ENCODE measurements around the gene LAMC3.

The LAMC3 gene

GRCh38 chr9:130986356-130986965 is 22.5 kb upstream of the LAMC3 start:
- H3K27ac ChIP-seq (ENCODE audit: low read depth, low read length), result no peak overlapping the region
- peaks cover 0 to 10% of the 10 kb centered on the region in 2 donors for H3K27me3 ChIP-seq (ENCODE audit: control insufficient read depth in 1 of 2, insufficient read depth in 2 of 2, low read length in 2 of 2)
- H3K4me3 ChIP-seq (ENCODE audit: low read depth in 1 of 2, low read length in 2 of 2), result no peak overlapping the region

GRCh38 chr9:130987054-130987453 is 21.9 kb upstream of the LAMC3 start:
- H3K9ac ChIP-seq (ENCODE audit: low read depth in 1 of 2, low read length in 2 of 2), result no peak overlapping the region
- H3K36me3 ChIP-seq (ENCODE audit: control insufficient read depth in 1 of 2, insufficient read depth in 2 of 2, low read length in 2 of 2), result no peaks in the 10 kb centered on the region
- peaks cover 0 to 8% of the 10 kb centered on the region in 2 donors for H3K27me3 ChIP-seq (ENCODE audit: control insufficient read depth in 1 of 2, insufficient read depth in 2 of 2, low read length in 2 of 2)
- H3K4me3 ChIP-seq (ENCODE audit: low read depth in 1 of 2, low read length in 2 of 2), result no peak overlapping the region
- H3K27ac ChIP-seq (ENCODE audit: low read depth, low read length), result no peak overlapping the region
- no peaks in the 10 kb centered on the region for H3K4me1 ChIP-seq (ENCODE audit: control insufficient read depth in 1 of 2, insufficient read depth in 2 of 2, low read length in 2 of 2)
- H3K9me3 ChIP-seq (ENCODE audit: control insufficient read depth in 1 of 2, low read length in 2 of 2), result no peaks in the 10 kb centered on the region

More at GRCh38 chr9:130986356-130986965, 22.5 kb upstream of the LAMC3 start:
- Histone ChIP-seq H3K36me3 (ENCODE audit: control insufficient read depth in 1 of 2, insufficient read depth in 2 of 2, low read length in 2 of 2) (no peaks in the 10 kb centered on the region), H3K9ac (ENCODE audit: low read depth in 1 of 2, low read length in 2 of 2) (no peak overlapping the region), H3K4me1 (ENCODE audit: control insufficient read depth in 1 of 2, insufficient read depth in 2 of 2, low read length in 2 of 2) (no peaks in the 10 kb centered on the region), H3K9me3 (ENCODE audit: control insufficient read depth in 1 of 2, low read length in 2 of 2) (no peaks in the 10 kb centered on the region)

GRCh38 chr9:130987738-130988399 is 21.1 kb upstream of the LAMC3 start:
- peaks cover 0 to 7% of the 10 kb centered on the region in 2 donors for H3K27me3 ChIP-seq (ENCODE audit: control insufficient read depth in 1 of 2, insufficient read depth in 2 of 2, low read length in 2 of 2)
- H3K4me1 ChIP-seq (ENCODE audit: control insufficient read depth in 1 of 2, insufficient read depth in 2 of 2, low read length in 2 of 2), result no peaks in the 10 kb centered on the region
- no peak overlapping the region for H3K27ac ChIP-seq (ENCODE audit: low read depth, low read length)
- H3K4me3 ChIP-seq (ENCODE audit: low read depth in 1 of 2, low read length in 2 of 2), result no peak overlapping the region
- no peak overlapping the region for H3K9ac ChIP-seq (ENCODE audit: low read depth in 1 of 2, low read length in 2 of 2)
- no peaks in the 10 kb centered on the region for H3K9me3 ChIP-seq (ENCODE audit: control insufficient read depth in 1 of 2, low read length in 2 of 2)
- no peaks in the 10 kb centered on the region for H3K36me3 ChIP-seq (ENCODE audit: control insufficient read depth in 1 of 2, insufficient read depth in 2 of 2, low read length in 2 of 2)

- Histone ChIP-seq H3K9me3 (ENCODE audit: control insufficient read depth in 1 of 2, low read length in 2 of 2) (no peaks in the 10 kb centered on the region), H3K4me3 (ENCODE audit: low read depth in 1 of 2, low read length in 2 of 2) (no peak overlapping the region), H3K9ac (ENCODE audit: low read depth in 1 of 2, low read length in 2 of 2) (no peak overlapping the region), H3K4me1 (ENCODE audit: control insufficient read depth in 1 of 2, insufficient read depth in 2 of 2, low read length in 2 of 2) (no peaks in the 10 kb centered on the region), H3K27ac (ENCODE audit: low read depth, low read length) (no peak overlapping the region), H3K27me3 (ENCODE audit: control insufficient read depth in 1 of 2, insufficient read depth in 2 of 2, low read length in 2 of 2) (peaks cover 0 to 7% of the 10 kb centered on the region in 2 donors), H3K36me3 (ENCODE audit: control insufficient read depth in 1 of 2, insufficient read depth in 2 of 2, low read length in 2 of 2) (no peaks in the 10 kb centered on the region)
These were observed 20.6 kb upstream of the LAMC3 start for GRCh38 chr9:130988400-130988747.

GRCh38 chr9:130988905-130989304 is 20.1 kb upstream of the LAMC3 start:
- Histone ChIP-seq H3K9me3 (ENCODE audit: control insufficient read depth in 1 of 2, low read length in 2 of 2) (no peaks in the 10 kb centered on the region), H3K27ac (ENCODE audit: low read depth, low read length) (no peak overlapping the region), H3K9ac (ENCODE audit: low read depth in 1 of 2, low read length in 2 of 2) (no peak overlapping the region), H3K4me3 (ENCODE audit: low read depth in 1 of 2, low read length in 2 of 2) (no peak overlapping the region), H3K27me3 (ENCODE audit: control insufficient read depth in 1 of 2, insufficient read depth in 2 of 2, low read length in 2 of 2) (peaks cover 0 to 7% of the 10 kb centered on the region in 2 donors), H3K36me3 (ENCODE audit: control insufficient read depth in 1 of 2, insufficient read depth in 2 of 2, low read length in 2 of 2) (no peaks in the 10 kb centered on the region), H3K4me1 (ENCODE audit: control insufficient read depth in 1 of 2, insufficient read depth in 2 of 2, low read length in 2 of 2) (no peaks in the 10 kb centered on the region)

GRCh38 chr9:130989391-130989790 is 19.6 kb upstream of the LAMC3 start:
- no peaks in the 10 kb centered on the region for H3K4me1 ChIP-seq (ENCODE audit: control insufficient read depth in 1 of 2, insufficient read depth in 2 of 2, low read length in 2 of 2)

GRCh38 chr9:130989891-130990290 is 19.1 kb upstream of the LAMC3 start:
- H3K4me3 ChIP-seq (ENCODE audit: low read depth in 1 of 2, low read length in 2 of 2), result no peak overlapping the region
- peaks cover 0 to 7% of the 10 kb centered on the region in 2 donors for H3K27me3 ChIP-seq (ENCODE audit: control insufficient read depth in 1 of 2, insufficient read depth in 2 of 2, low read length in 2 of 2)
- H3K9ac ChIP-seq (ENCODE audit: low read depth in 1 of 2, low read length in 2 of 2), result no peak overlapping the region
- H3K9me3 ChIP-seq (ENCODE audit: control insufficient read depth in 1 of 2, low read length in 2 of 2), result no peaks in the 10 kb centered on the region
- H3K4me1 ChIP-seq (ENCODE audit: control insufficient read depth in 1 of 2, insufficient read depth in 2 of 2, low read length in 2 of 2), result no peaks in the 10 kb centered on the region
- H3K36me3 ChIP-seq (ENCODE audit: control insufficient read depth in 1 of 2, insufficient read depth in 2 of 2, low read length in 2 of 2), result no peaks in the 10 kb centered on the region
- no peak overlapping the region for H3K27ac ChIP-seq (ENCODE audit: low read depth, low read length)

More at GRCh38 chr9:130989391-130989790, 19.6 kb upstream of the LAMC3 start:
- no peaks in the 10 kb centered on the region for H3K36me3 ChIP-seq (ENCODE audit: control insufficient read depth in 1 of 2, insufficient read depth in 2 of 2, low read length in 2 of 2)
- no peak overlapping the region for H3K27ac ChIP-seq (ENCODE audit: low read depth, low read length)
- H3K9me3 ChIP-seq (ENCODE audit: control insufficient read depth in 1 of 2, low read length in 2 of 2), result no peaks in the 10 kb centered on the region
- no peak overlapping the region for H3K9ac ChIP-seq (ENCODE audit: low read depth in 1 of 2, low read length in 2 of 2)
- H3K27me3 ChIP-seq (ENCODE audit: control insufficient read depth in 1 of 2, insufficient read depth in 2 of 2, low read length in 2 of 2), result peaks cover 0 to 7% of the 10 kb centered on the region in 2 donors
- no peak overlapping the region for H3K4me3 ChIP-seq (ENCODE audit: low read depth in 1 of 2, low read length in 2 of 2)

- Histone ChIP-seq H3K9ac (ENCODE audit: low read depth in 1 of 2, low read length in 2 of 2) (no peak overlapping the region), H3K27me3 (ENCODE audit: control insufficient read depth in 1 of 2, insufficient read depth in 2 of 2, low read length in 2 of 2) (peaks cover 0 to 7% of the 10 kb centered on the region in 2 donors), H3K27ac (ENCODE audit: low read depth, low read length) (no peak overlapping the region), H3K36me3 (ENCODE audit: control insufficient read depth in 1 of 2, insufficient read depth in 2 of 2, low read length in 2 of 2) (no peaks in the 10 kb centered on the region), H3K4me1 (ENCODE audit: control insufficient read depth in 1 of 2, insufficient read depth in 2 of 2, low read length in 2 of 2) (peaks cover 0 to 3% of the 10 kb centered on the region in 2 donors), H3K9me3 (ENCODE audit: control insufficient read depth in 1 of 2, low read length in 2 of 2) (no peaks in the 10 kb centered on the region), H3K4me3 (ENCODE audit: low read depth in 1 of 2, low read length in 2 of 2) (no peak overlapping the region)
These were observed 18.5 kb upstream of the LAMC3 start for GRCh38 chr9:130990306-130990977.

- Histone ChIP-seq H3K9me3 (ENCODE audit: control insufficient read depth in 1 of 2, low read length in 2 of 2) (no peaks in the 10 kb centered on the region), H3K27me3 (ENCODE audit: control insufficient read depth in 1 of 2, insufficient read depth in 2 of 2, low read length in 2 of 2) (peaks cover 0 to 7% of the 10 kb centered on the region in 2 donors), H3K36me3 (ENCODE audit: control insufficient read depth in 1 of 2, insufficient read depth in 2 of 2, low read length in 2 of 2) (no peaks in the 10 kb centered on the region), H3K27ac (ENCODE audit: low read depth, low read length) (no peak overlapping the region), H3K4me3 (ENCODE audit: low read depth in 1 of 2, low read length in 2 of 2) (no peak overlapping the region), H3K9ac (ENCODE audit: low read depth in 1 of 2, low read length in 2 of 2) (no peak overlapping the region), H3K4me1 (ENCODE audit: control insufficient read depth in 1 of 2, insufficient read depth in 2 of 2, low read length in 2 of 2) (peaks cover 0 to 3% of the 10 kb centered on the region in 2 donors)
These were observed 17.8 kb upstream of the LAMC3 start for GRCh38 chr9:130990978-130991777.

All from duodenal mucosa (tissue), 2 donors.